ENCODE measurements around the gene USP11. TPM values are rescaled to one million over a fixed set of nuclear protein-coding genes. Genes with fewer than 3 reads are reported as not detected.

USP11 gene
- total and polyA plus RNA-seq, 2 of the 4 experiments (the other 2 are of a cell fraction): 33.5 to 59.7 TPM

GRCh38 chrX:47230136-47230868 is 2.5 kb upstream of the USP11 start:
- no peak overlapping the region for H2BK15ac ChIP-seq (ENCODE audit: low read depth, low read length)
- H2AK5ac ChIP-seq (ENCODE audit: low read depth, low read length): no peak overlapping the region
- no peak overlapping the region for H3K18ac ChIP-seq (ENCODE audit: low read depth, low read length)
- in situ Hi-C loops (cut with MboI; ENCODE audit: low sequenced_read_pairs) (no loop called here), intact Hi-C loops (cut with micrococcal nuclease) (loop anchor here (5.0 kb wide), 1 partner anchor 152 kb away; no protein-coding TSS in a partner anchor), dilution Hi-C loops (cut with HindIII; ENCODE audit: low sequenced_read_pairs, unreplicated experiment) (no loop called here)
- H3K36me3 ChIP-seq (ENCODE audit: control insufficient read depth, insufficient read depth, low read length): peaks cover 30% of the 10 kb centered on the region
- ChIA-PET CTCF (no interaction called here), POLR2A (ENCODE audit: unreplicated experiment) (interaction anchor here (0.6 kb wide), 1 partner anchor 35 kb away, joined by 11 read pairs; no protein-coding TSS in a partner anchor)
- no peak overlapping the region for H4K8ac ChIP-seq (ENCODE audit: low read depth in 2 of 2, low read length in 2 of 2)
- H2AK9ac ChIP-seq (replicated peaks; ENCODE audit: low read depth, low read length, poor library complexity): no peak overlapping the region
- H4K91ac ChIP-seq (ENCODE audit: insufficient read depth, low read depth, low read length): no peak overlapping the region
- peaks cover 10% of the 10 kb centered on the region; the same call in 1 of the 2 replicates for H3K27me3 ChIP-seq (ENCODE audit: control insufficient read depth, insufficient read depth, low read length)
- no peak for ATAC-seq (ENCODE audit: low read depth)
- peaks cover 3% of the 10 kb centered on the region; the same call in 1 of the 2 replicates for H4K20me1 ChIP-seq (ENCODE audit: insufficient read depth, low read length)
- no peak for DNase-seq
- no peaks in the 10 kb centered on the region for H3K9me3 ChIP-seq (ENCODE audit: control insufficient read depth, insufficient read depth, low read length)
- H3K79me1 ChIP-seq (ENCODE audit: low read depth in 1 of 2, low read length in 2 of 2): peaks cover 5 to 7% of the 10 kb centered on the region in 2 experiments; a peak in 2 of 4 replicates
- H3K9ac ChIP-seq (ENCODE audit: low read depth, low read length): no peak overlapping the region
- no peak overlapping the region for H3K27ac ChIP-seq (ENCODE audit: insufficient read depth, low read length)
- no peak overlapping the region for H3K56ac ChIP-seq (ENCODE audit: extremely low read depth, insufficient read depth, low read length)
- H4K5ac ChIP-seq (ENCODE audit: low read depth, low read length): no peak overlapping the region
- no peak for TF ChIP-seq RFX5 (IDR thresholded peaks at IDR 0.05; ENCODE audit: low read depth, low read length)
- TF ChIP-seq POLR2A (IDR thresholded peaks at IDR 0.05; ENCODE audit: low read depth, low read length): no peak
- no peak for TF ChIP-seq CHD1 (IDR thresholded peaks at IDR 0.05; ENCODE audit: low read depth, low read length)
- no peak for TF ChIP-seq FOS (IDR thresholded peaks at IDR 0.05; ENCODE audit: low read depth, low read length)
- no peak for TF ChIP-seq MAZ (IDR thresholded peaks at IDR 0.05; ENCODE audit: borderline replicate concordance, low read depth, low read length)
- no peak for TF ChIP-seq CEBPB (IDR thresholded peaks at IDR 0.05; ENCODE audit: low read depth, low read length)
- TF ChIP-seq SMC3 (IDR thresholded peaks at IDR 0.05; ENCODE audit: low read depth, low read length): no peak
- TF ChIP-seq ELK1 (IDR thresholded peaks at IDR 0.05; ENCODE audit: borderline replicate concordance, low read depth, low read length): no peak
- TF ChIP-seq MAFK (IDR thresholded peaks at IDR 0.05; ENCODE audit: low read depth, low read length): no peak
- no peak for TF ChIP-seq RCOR1 (IDR thresholded peaks at IDR 0.05; ENCODE audit: insufficient replicate concordance, low read length)
- H3K4ac ChIP-seq (ENCODE audit: low read depth, low read length): no peak overlapping the region
- H3K4me2 ChIP-seq (ENCODE audit: low read depth, low read length): no peak overlapping the region
- no peak overlapping the region for H2BK5ac ChIP-seq (ENCODE audit: low read depth, low read length, poor library complexity, severe bottlenecking)
- WGBS, 2 experiments (ENCODE audit: extremely low coverage in 2 of 2, insufficient read length in 1 of 2): 80% methylated on average over 1 of the region's 5 CpGs; no CpG with 5 or more reads in 1 of the 2 experiments
- H3K4me1 ChIP-seq (ENCODE audit: control insufficient read depth, insufficient read depth, low read length): 0 out of 2 replicates have a peak, but pooled peaks cover 1% of the 10 kb centered on the region
- H2BK120ac ChIP-seq (ENCODE audit: low read depth, low read length): no peak overlapping the region
- no TSS peak for BruUV-seq (replicated peaks)
- H3K23ac ChIP-seq (ENCODE audit: low read depth, low read length): no peak overlapping the region
- no peak overlapping the region for H3K14ac ChIP-seq (replicated peaks; ENCODE audit: low read depth, low read length)
- H3K4me3 ChIP-seq (ENCODE audit: insufficient read depth, low read depth, low read length): no peak overlapping the region
- peaks cover 3% of the 10 kb centered on the region; the same call in 1 of the 2 replicates for H3K9me1 ChIP-seq (ENCODE audit: insufficient read depth, low read length)
- no peak overlapping the region for H2AFZ ChIP-seq (replicated peaks; ENCODE audit: low read length, poor library complexity)
- H2BK20ac ChIP-seq (ENCODE audit: low read depth, low read length): no peak overlapping the region

Data from IMR-90 (cell line).